22Rv1 (cell line): ENCODE data around the gene SCAPER.
"Not testable (repeated sequence)": the region's sequence is repeated elsewhere in the genome, so short reads cannot be mapped to it uniquely, and the experiment has no call there.

Experiments
- H3K27ac ChIP-seq: fragments of 450-650 bp; 2 replicates; pipeline ENCODE4 v1.5.1; 2017
- ZFX ChIP-seq: fragments of 450-650 bp; IDR thresholded peaks from 2 replicates; pipeline ENCODE4 v1.6.1; 2017; ENCODE audit warnings: antibody characterized with exemption, borderline replicate concordance
- TF ChIP-seq, protein P1 (sequence below): fragments of 450-650 bp; IDR thresholded peaks from 2 replicates; pipeline ENCODE4 v1.5.1; 2017; ENCODE audit warnings: mild to moderate bottlenecking

The SCAPER gene

DNA sequence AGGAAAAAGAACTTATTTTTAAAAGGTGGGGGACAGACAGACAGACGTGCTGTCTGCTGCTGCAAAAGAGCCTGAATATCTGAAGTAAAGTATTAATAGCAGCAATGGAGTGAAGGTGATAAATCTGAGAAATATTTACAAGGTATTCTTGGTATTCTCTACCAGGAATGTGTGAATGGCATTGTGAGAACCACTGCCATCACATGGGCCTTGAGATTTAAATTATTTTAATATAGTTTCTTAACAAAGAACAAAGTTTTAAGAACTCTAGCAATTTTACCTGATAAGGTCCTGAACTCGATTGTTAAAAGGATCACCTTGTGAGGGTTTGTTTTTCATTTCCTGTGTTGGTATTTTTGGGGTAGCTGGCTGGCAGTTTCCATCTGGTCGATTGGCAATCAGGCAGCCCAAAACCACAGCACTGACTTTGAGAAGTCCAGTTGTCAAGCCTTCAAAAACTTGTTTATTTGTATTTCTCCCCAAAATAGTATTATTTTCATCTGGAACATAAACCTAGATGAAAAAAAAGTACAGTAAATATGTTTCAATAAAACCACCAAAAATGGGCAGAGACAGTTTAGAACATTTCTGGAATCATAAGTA lies 471.2 kb downstream of the SCAPER start:
- no peak overlapping the region for H3K27ac ChIP-seq

DNA sequence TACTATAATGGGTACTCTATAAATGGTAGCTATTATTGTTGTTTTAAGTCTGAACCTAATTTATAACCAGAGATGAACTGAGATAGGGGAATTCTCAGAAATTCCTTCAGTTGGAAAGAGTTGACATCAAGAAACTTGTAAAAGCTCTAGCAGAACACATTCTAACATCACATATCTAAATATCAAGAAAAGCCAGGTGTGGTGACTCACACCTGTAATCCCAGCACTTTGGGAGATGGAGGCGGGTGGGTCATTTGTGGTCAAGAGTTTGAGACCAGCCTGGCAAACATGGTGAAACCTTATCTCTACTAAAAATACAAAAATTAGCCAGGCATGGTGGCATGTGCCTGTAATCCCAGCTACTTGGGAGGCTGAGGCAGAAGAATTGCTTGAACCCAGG lies 472.1 kb downstream of the SCAPER start:
- not testable (repeated sequence) for H3K27ac ChIP-seq

More for the DNA sequence above, 471.2 kb downstream of the SCAPER start:
- TF ChIP-seq ZFX, result no peak
- TF ChIP-seq, protein P1, sequence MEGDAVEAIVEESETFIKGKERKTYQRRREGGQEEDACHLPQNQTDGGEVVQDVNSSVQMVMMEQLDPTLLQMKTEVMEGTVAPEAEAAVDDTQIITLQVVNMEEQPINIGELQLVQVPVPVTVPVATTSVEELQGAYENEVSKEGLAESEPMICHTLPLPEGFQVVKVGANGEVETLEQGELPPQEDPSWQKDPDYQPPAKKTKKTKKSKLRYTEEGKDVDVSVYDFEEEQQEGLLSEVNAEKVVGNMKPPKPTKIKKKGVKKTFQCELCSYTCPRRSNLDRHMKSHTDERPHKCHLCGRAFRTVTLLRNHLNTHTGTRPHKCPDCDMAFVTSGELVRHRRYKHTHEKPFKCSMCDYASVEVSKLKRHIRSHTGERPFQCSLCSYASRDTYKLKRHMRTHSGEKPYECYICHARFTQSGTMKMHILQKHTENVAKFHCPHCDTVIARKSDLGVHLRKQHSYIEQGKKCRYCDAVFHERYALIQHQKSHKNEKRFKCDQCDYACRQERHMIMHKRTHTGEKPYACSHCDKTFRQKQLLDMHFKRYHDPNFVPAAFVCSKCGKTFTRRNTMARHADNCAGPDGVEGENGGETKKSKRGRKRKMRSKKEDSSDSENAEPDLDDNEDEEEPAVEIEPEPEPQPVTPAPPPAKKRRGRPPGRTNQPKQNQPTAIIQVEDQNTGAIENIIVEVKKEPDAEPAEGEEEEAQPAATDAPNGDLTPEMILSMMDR, result no peak

DNA sequence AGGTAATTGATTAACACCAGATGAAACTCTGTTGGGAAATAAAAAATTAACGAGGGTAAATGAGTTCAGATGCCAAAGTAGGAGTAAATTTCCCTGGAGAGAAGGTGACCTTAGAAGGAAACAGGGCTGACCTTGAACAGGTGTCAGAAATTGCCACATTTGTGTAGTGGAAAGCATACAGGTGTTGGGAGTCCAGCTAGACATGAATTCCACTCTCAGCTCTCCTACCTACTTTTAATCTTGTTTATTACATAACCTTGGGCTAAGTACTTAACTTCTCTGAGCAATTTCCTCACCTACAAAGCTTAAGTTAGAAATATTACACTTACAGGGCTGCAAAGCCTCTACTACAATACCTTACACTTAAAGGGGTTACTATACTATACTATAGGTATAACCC lies 472.5 kb downstream of the SCAPER start:
- TF ChIP-seq, protein P1, result no peak
- TF ChIP-seq ZFX, result no peak
- no peak overlapping the region for H3K27ac ChIP-seq

DNA sequence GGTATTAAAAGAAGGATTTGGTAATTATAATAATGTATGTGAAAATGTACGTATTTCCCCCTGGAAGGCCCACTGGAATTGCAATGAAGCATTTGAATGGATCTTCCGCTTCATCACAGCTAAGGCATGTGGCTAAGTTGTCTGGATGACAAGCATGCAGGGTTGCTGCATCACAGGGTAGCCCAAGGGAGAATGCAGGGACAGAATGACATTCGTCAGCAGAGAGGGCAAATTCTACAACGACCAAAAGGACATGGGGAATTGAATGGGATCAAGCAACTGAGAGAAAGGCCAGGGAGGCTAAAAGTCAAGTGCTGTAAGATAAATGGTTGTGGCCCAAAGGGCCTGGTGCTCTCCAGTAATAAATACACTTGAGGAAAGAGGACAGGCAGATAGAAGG lies 473.2 kb downstream of the SCAPER start:
- no peak for TF ChIP-seq ZFX
- TF ChIP-seq, protein P1, result no peak
- H3K27ac ChIP-seq, result no peak overlapping the region

DNA sequence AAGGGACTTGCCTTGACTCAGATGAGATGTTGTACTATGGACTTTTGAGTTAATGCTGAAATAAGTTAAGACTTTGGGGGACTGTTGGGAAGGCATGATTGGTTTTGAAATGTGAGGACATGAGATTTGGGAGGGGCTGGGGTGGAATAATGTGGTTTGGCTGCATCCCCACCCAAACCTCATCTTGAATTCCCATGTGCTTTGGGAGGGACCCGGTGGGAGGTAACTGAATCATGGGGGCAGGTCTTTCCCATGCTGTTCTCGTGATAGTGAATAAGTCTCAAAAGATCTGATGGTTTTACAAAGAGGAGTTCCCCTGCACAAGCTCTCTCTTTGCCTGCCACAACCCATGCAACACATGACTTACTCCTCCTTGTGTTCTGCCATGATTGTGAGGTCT lies 474.4 kb downstream of the SCAPER start:
- not testable (repeated sequence) for H3K27ac ChIP-seq

DNA sequence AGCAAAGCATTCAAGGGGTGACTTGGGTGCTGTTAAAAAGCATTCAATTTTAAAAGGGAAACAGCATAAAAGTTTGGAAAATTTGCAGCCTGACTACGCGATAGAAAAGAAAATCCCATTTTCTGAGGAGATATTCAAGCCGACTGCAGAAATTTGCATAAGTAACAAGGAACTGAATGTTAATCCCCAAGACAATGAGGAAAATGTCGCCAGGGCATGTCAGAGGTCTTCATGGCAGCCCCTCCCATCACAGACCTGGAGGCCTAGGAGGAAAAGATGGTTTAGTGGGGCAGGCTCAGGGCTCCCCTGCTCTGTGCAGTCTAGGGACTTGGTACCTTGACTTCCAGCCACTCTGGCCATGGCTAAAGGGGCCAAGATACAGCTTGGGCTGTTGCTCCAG lies 475.5 kb downstream of the SCAPER start:
- H3K27ac ChIP-seq, result no peak overlapping the region
- TF ChIP-seq ZFX, result no peak
- TF ChIP-seq, protein P1, result no peak

DNA sequence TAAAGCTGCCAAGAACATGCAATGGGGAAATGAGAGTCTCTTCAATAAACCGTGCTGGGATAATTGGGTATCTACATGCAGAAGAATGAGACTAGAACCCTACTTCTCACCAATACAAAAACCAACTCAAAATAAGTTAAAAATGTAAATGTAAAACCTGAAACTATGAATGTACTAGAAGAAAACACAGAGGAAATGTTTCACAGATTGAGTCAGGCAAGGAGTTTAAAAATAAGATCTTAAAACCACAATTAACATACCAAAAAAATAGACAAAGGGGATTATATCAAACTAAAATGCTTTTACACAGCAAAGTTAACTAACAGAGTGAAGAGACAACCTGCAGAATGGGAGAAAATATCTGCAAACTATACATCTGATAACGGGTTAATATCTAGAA lies 478.2 kb downstream of the SCAPER start:
- H3K27ac ChIP-seq, result no peak overlapping the region
- TF ChIP-seq, protein P1, result no peak
- TF ChIP-seq ZFX, result no peak

DNA sequence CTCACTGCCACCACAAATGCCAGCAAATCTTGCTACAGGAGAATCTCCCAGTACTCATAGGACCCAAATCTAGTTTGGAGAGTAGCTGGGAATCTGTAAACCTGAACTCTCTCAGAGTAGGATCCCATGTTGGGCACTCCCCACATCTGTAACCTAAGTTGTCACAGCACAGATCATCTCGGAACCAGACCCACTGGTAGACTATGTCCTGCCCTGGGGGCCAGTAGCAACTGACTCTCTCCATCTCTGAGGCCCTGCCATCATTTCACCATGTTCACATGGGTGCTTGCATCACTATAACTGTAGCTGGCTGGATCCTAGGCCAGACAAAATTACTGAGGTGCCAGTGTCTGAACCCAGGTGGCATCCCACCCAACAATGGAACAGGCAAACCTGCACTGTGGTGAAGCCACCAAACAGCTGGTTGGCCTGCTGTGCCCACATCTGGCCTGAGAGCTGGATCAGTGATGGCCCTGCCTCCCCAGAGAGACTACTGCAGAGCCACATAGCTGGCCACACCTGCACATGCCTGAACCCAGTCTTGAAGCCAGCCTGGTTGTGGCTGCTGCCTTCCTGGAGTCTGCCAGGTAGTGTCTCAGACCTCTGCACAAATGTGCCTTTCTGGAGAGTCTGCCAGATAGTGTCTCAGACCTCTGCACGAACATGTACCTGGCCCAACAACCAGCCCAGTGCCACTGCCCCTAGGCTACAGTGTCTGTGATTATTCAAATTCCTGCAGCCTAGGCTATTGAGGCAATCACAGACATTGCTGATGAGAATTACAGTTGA lies 486.6 kb downstream of the SCAPER start:
- TF ChIP-seq, protein P1, result no peak
- TF ChIP-seq ZFX, result no peak
- H3K27ac ChIP-seq, result no peak overlapping the region
